Heart left ventricle (tissue), 16 donors: Measurements from ENCODE around the gene COL8A2. TPM values are rescaled to one million over a fixed set of nuclear protein-coding genes. Genes with fewer than 3 reads are reported as not detected.

Experiments
- ATAC-seq, 4 donors: fragments of 200-7000 bp; cut with Tn5 transposase; one replicate each; pipeline ENCODE4 v1.9.1; 2020 to 2022; ENCODE audit warnings: moderate library complexity in 4 of 4, mild to moderate bottlenecking in 3 of 4, moderate number of reproducible peaks in 1 of 4
- DNase-seq, 5 donors: peaks; one replicate each; pipeline ENCODE4 v3.0.0-alpha.2; 2020
- H3K27ac ChIP-seq, 12 donors: fragments of 200-600 bp; sonication (generic) in 4 of 12; one replicate each; pipeline versions ENCODE4 v1.5.0 to v1.8.0; 2016 to 2022; ENCODE audit warnings: mild to moderate bottlenecking in 2 of 12
- H3K27me3 ChIP-seq, 9 donors: fragments of 200-600 bp; sonication (generic) in 2 of 9; one replicate each; pipeline versions ENCODE4 v1.5.1 to v1.8.0; 2016 to 2022; ENCODE audit warnings: mild to moderate bottlenecking in 3 of 9
- H3K36me3 ChIP-seq, 9 donors: fragments of 200-600 bp; sonication (generic) in 2 of 9; one replicate each; pipeline versions ENCODE4 v1.5.0 to v1.8.0; 2018 to 2022; ENCODE audit warnings: mild to moderate bottlenecking in 2 of 9
- H3K4me1 ChIP-seq, 12 donors: fragments of 200-600 bp; sonication (generic) in 4 of 12; one replicate each; pipeline versions ENCODE4 v1.5.0 to v1.8.0; 2016 to 2022; ENCODE audit warnings: mild to moderate bottlenecking in 3 of 12
- H3K4me3 ChIP-seq, 12 donors: fragments of 200-600 bp; sonication (generic) in 4 of 12; one replicate each; pipeline versions ENCODE4 v1.5.0 to v1.8.0; 2017 to 2022; ENCODE audit warnings: mild to moderate bottlenecking in 9 of 12, moderate library complexity in 4 of 12
- H3K9me3 ChIP-seq, 12 donors: fragments of 200-600 bp; sonication (generic) in 4 of 12; one replicate each; pipeline versions ENCODE4 v1.5.0 to v1.8.0; 2016 to 2022; ENCODE audit warnings: mild to moderate bottlenecking in 1 of 12
- POLR2A ChIP-seq, 2 donors: fragments of 450-650 bp; IDR thresholded peaks; one replicate each; pipeline ENCODE4 v1.6.1; 2017; ENCODE audit warnings: antibody characterized with exemption in 2 of 2, mild to moderate bottlenecking in 2 of 2, moderate library complexity in 2 of 2
- WGBS, 4 donors: extraction: QIAGEN DNeasy Blood & Tissue Kit in 2 of 4; methylation state at CpG; one replicate each; pipeline versions ENCODE4 v1.1.5 to v1.1.7; 2013 to 2018; 5-methylcytosine and 5-hydroxymethylcytosine counted together
- intact Hi-C, 10 donors: fragments of 100-400 bp; cut with DNase I; formaldehyde crosslinking; loops; one replicate each; pipeline versions ENCODE4 v1.11.1 to v1.14.2; 2022
- polyA plus RNA-seq, 2 donors: library from polyadenylated mRNA; stranded (reverse); fragments of 200-250 nt; gene quantifications; one replicate each; pipeline ENCODE4 v1.2.3, GENCODE V29; 2013
- total RNA-seq, 9 donors: library from RNA; depleted of rRNA in 2 of 9; stranded (reverse); fragments of >200 nt in 2 of 9; fragmentation: NEBNext Ultra II Directional in 3 of 9; extraction: Animal tissue kit (Norgen Biotek cat#: 25700) in 3 of 9; gene quantifications; one replicate each; pipeline versions ENCODE4 v1.1.0 to v1.2.4, GENCODE V29; 2016 to 2023
- TF ChIP-seq, protein P1 (sequence below), 12 donors: fragments of 200-600 bp; sonication (generic) in 4 of 12; IDR thresholded peaks; one replicate each; pipeline versions ENCODE4 v1.5.0 to v1.8.0; 2018 to 2022; ENCODE audit warnings: antibody characterized with exemption in 12 of 12, mild to moderate bottlenecking in 5 of 12
- donor health status: ischemic (EF 13 %, LVEDD 7.1; RV severe dilation, severe dysfunction).
- donor health status: healthy with polysubstance abuse.
- donor health status: DM: no; HTN: yes; CAD: no.
- donor health status: DM: no; HTN: no; CAD: no.
- donor health status: ischemic (EF 25% LVEDD 6.9; RV normal size, moderate dysfunction).
- donor health status: ischemic (EF 25% LVEDD 5.7; RV mildly dilated, moderate dysfunction).
- donor health status: healthy.
- donor health status: DM: yes; HTN: yes; CAD: no.
- donor health status: ischemic (EF 35%, LVEDD 5.7; RV mildly dilated, moderate dysfunction).
- donor health status: nonischemic (EF 11% LVEDD 7.7; RV severe dilation, severe dysfunction).
- donor health status: DM: yes; HTN: yes; CAD: no.
- donor health status: PGD.
- donor health status: ischemic (EF 29% LVEDD 5.4; RV normal size, mild dysfunction).
- donor health status: nonischemic (EF 23%, LVEDD 6.1; RV moderate dilation, normal function).

The COL8A2 gene
- total and polyA plus RNA-seq, 11 donors, result 0.33 to 2.6 (median 0.60) TPM

DNA sequence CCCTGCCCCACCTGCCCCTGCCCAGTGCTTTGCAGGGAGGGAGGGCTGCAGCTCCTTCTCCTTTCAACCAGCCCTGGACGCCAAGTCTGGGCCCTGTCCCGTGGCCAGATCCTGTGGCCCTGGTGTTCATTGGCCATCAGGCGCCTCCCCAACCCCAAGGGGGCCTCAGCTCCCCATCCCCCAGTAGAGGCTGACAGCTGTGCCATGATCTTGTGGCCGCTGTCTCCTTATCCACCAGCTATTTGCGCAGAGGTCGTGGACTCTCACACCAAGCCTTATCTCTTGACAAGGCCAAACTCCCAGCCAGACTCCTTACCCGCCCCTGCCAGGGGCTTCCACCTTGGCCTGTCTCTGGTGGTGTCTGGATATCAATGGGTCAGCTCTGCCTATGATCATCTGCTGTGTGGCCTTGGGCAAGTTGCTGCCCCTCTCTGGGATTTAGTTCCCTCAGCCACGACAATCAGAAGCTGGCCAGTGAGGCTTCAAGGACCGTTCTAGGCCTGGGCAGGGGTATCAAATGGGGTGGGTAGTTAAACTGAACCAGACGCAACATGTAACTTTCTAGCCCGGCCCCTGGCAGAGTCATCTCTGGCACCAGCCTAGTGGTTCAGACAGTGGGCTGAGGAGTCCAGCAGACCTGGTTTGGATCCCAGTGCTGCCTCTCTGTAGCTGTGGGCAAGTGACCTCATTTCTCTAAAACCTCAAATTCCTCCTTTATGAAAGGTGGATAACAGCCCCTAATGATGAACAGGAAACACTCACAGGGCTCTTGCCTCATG is 3.3 kb upstream of the COL8A2 start:
- H3K27me3 ChIP-seq, result peaks cover 0 to 18% (median 0%) of the 10 kb centered on the region in 9 donors
- H3K4me1 ChIP-seq, result peaks cover 0 to 22% (median 0%) of the 10 kb centered on the region in 12 donors
- H3K27ac ChIP-seq, result no peak overlapping the region
- H3K36me3 ChIP-seq, result no peaks in the 10 kb centered on the region
- H3K9me3 ChIP-seq, result no peaks in the 10 kb centered on the region
- DNase-seq (no peak), ATAC-seq (no peak)
- 73 to 79% (median 77%) methylated on average over 10 to 11 of the region's 11 CpGs for WGBS, 4 donors
- intact Hi-C loops, result loop anchor here in 1 of 10 donors (2.0 kb wide), 1 partner anchor 20 kb away; no protein-coding TSS in a partner anchor
- H3K4me3 ChIP-seq, result no peak overlapping the region
- TF ChIP-seq, protein P1, sequence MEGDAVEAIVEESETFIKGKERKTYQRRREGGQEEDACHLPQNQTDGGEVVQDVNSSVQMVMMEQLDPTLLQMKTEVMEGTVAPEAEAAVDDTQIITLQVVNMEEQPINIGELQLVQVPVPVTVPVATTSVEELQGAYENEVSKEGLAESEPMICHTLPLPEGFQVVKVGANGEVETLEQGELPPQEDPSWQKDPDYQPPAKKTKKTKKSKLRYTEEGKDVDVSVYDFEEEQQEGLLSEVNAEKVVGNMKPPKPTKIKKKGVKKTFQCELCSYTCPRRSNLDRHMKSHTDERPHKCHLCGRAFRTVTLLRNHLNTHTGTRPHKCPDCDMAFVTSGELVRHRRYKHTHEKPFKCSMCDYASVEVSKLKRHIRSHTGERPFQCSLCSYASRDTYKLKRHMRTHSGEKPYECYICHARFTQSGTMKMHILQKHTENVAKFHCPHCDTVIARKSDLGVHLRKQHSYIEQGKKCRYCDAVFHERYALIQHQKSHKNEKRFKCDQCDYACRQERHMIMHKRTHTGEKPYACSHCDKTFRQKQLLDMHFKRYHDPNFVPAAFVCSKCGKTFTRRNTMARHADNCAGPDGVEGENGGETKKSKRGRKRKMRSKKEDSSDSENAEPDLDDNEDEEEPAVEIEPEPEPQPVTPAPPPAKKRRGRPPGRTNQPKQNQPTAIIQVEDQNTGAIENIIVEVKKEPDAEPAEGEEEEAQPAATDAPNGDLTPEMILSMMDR (IDR thresholded peaks at IDR 0.05), result no peak
- TF ChIP-seq POLR2A (IDR thresholded peaks at IDR 0.05), result no peak

DNA sequence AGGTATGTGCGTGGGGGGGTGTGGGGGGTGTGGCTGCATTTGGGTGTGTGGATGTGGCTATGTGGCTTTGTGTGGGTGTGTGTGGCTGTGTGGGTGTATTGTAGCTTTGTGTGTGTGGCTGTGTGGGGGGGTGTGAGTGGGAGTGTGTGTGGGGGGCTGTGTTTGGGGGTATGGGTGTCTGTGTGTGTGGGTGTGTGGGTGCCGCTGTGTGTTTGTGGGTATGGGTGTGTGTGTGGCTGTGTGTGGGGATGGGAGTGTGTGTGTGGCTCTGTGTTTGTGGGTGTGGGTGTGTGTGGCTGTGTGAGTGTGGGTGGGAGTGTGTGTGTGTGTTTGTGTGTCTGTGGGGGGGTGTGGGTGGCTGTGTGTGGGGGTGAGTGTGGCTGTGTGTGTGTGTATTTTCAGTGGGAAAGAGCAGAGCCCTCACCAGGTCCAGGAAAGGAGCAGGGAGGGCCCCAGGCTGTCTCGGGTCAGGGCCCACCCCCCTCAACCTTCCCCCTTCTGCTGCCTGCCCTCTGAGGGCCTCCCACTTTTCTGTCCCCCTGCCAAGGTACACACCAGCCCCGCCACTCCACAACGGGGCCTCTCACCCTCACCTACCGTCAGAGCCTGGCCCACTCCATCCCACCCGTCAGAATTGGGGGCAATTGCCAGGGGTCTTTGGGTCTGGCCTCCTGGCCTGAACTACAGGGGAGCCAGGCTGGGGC is 1.9 kb upstream of the COL8A2 start:
- no peak for ATAC-seq
- 57 to 65% (median 61%) methylated on average over 7 of the region's 7 CpGs for WGBS, 4 donors
- intact Hi-C loops, result no loop called here
- Histone ChIP-seq H3K9me3 (no peaks in the 10 kb centered on the region), H3K36me3 (no peaks in the 10 kb centered on the region), H3K27ac (no peak overlapping the region), H3K4me3 (no peak overlapping the region), H3K4me1 (peaks cover 0 to 30% (median 0%) of the 10 kb centered on the region in 12 donors), H3K27me3 (peaks cover 0 to 18% (median 0%) of the 10 kb centered on the region in 9 donors)
- TF ChIP-seq, protein P1 (IDR thresholded peaks at IDR 0.05), result no peak
- no peak for TF ChIP-seq POLR2A (IDR thresholded peaks at IDR 0.05)
- DNase-seq, result no peak

DNA sequence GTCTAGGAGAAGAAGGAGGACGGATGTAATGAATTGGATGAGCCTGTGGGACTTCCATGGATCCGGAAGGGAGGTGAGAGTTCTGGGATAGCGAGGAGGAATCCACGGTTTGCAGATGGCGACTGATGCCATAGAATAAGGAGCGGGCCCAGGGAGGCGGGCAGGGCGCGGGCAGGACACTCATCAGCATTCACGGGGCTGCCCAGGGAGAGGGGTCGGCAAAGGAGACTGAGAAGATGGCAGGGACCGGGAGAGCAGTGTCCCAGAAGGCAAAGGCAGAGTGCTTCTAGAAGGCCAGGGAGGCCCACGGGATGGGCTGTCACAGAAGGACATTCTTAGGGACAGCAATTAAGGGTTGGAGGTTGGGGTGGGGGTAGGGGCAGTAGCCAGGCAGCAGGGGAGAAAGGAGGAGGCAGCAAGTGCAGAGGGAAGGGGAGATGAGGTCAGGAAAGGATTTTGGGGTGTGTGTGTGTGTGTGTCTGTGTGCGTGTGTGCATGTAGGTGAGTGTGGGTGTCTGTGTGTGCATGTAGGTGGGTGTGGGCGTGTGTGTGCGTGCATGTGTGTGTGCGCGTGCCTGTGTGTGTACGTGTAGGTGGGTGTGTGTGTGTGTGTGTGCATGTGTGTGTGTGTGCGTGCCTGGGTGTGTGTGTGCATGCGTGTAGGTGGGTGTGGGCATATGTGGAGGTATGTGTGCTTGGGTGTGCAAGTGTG is 1.1 kb upstream of the COL8A2 start:
- DNase-seq (no peak), ATAC-seq (no peak)
- Histone ChIP-seq H3K4me1 (peaks cover 0 to 30% (median 0%) of the 10 kb centered on the region in 12 donors), H3K9me3 (no peaks in the 10 kb centered on the region), H3K4me3 (no peak overlapping the region), H3K36me3 (no peaks in the 10 kb centered on the region), H3K27me3 (peaks cover 0 to 18% (median 0%) of the 10 kb centered on the region in 9 donors), H3K27ac (no peak overlapping the region)
- TF ChIP-seq POLR2A (IDR thresholded peaks at IDR 0.05), result no peak
- TF ChIP-seq, protein P1 (IDR thresholded peaks at IDR 0.05), result no peak
- intact Hi-C loops, result no loop called here
- WGBS, 4 donors, result 79 to 88% (median 86%) methylated on average over 21 of the region's 21 CpGs
